Measurements from ENCODE around the gene STRADB.
"Not testable (repeated sequence)": the region's sequence is repeated elsewhere in the genome, so short reads cannot be mapped to it uniquely, and the experiment has no call there.

Gene STRADB

DNA sequence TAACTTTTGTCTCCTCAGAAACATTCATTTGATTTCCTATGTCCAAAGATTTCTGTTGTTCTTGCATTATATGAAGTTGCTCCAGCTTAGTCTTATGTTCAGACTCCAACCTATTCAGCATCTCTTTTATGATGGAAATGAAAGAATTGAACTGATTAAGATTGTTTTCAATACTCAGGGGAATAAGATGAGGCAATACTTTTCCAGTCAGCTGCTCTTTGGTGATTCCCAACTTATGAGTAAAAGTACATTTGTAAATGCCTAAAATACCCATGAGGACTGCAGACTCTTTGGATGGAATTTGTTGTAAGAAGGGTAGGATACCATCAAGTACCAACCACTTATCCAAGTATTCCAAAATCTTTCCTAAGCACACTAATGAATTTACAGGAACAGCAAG lies 40.1 kb upstream of the STRADB start:
- no peak overlapping the region for H3K27ac ChIP-seq
- H3K36me3 ChIP-seq: peaks cover 18% of the 10 kb centered on the region
- peaks cover 17% of the 10 kb centered on the region; the same call in 1 of the 2 replicates for H3K9me3 ChIP-seq
- H4K20me1 ChIP-seq: no peaks in the 10 kb centered on the region
- H3K4me3 ChIP-seq: no peak overlapping the region
- no peaks in the 10 kb centered on the region for H3K27me3 ChIP-seq
- H3K9ac ChIP-seq: no peak overlapping the region
- H3K4me1 ChIP-seq: peaks cover 53% of the 10 kb centered on the region
- H3K4me2 ChIP-seq: peak overlapping the region; percentile 78; the same call in 1 of the 2 replicates
- TF ChIP-seq Cebpa-rat (IDR thresholded peaks at IDR 0.05): no peak

- H3K4me3 ChIP-seq: peak overlapping the region; percentile 50; the same call in 1 of the 2 replicates
- H3K9ac ChIP-seq: peak overlapping the region; percentile 70; the same call in 1 of the 2 replicates
- peaks cover 18% of the 10 kb centered on the region for H3K36me3 ChIP-seq
- TF ChIP-seq Cebpa-rat (IDR thresholded peaks at IDR 0.05): no peak
- peaks cover 17% of the 10 kb centered on the region; the same call in 1 of the 2 replicates for H3K9me3 ChIP-seq
- peak overlapping the region; percentile 72 for H3K27ac ChIP-seq
- H4K20me1 ChIP-seq: no peaks in the 10 kb centered on the region
- no peaks in the 10 kb centered on the region for H3K27me3 ChIP-seq
- H3K4me1 ChIP-seq: peaks cover 53% of the 10 kb centered on the region
- peak overlapping the region; percentile 78 for H3K4me2 ChIP-seq
Measured at GRCh38 chr2:201413143-201413542, 38.4 kb upstream of the STRADB start.

DNA sequence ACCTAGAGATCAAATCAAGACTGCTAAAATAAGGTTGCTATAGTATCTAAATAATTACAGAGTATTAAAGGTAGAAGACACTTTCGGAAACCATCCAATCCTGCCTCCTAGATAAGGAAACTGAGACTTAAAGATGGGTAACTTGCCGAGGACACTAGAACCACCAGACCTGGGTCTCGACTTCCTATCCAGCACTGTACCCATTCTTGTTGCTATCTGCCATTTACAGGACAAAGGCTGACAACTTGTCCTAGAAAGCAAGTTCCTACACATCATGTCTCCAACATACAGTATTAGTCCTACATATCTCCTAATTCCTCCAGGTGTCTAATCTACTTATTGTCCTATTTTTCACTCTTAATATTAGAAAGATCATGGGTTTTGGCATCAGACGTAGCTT lies 38.0 kb upstream of the STRADB start:
- Histone ChIP-seq H3K9me3 (peaks cover 17% of the 10 kb centered on the region; the same call in 1 of the 2 replicates), H4K20me1 (no peaks in the 10 kb centered on the region), H3K27me3 (no peaks in the 10 kb centered on the region), H3K36me3 (peaks cover 18% of the 10 kb centered on the region), H3K9ac (peak overlapping the region; percentile 70), H3K4me2 (peak overlapping the region; percentile 78), H3K4me1 (peaks cover 53% of the 10 kb centered on the region), H3K4me3 (peak overlapping the region; percentile 50), H3K27ac (peak overlapping the region; percentile 72)
- TF ChIP-seq Cebpa-rat (IDR thresholded peaks at IDR 0.05): no peak

DNA sequence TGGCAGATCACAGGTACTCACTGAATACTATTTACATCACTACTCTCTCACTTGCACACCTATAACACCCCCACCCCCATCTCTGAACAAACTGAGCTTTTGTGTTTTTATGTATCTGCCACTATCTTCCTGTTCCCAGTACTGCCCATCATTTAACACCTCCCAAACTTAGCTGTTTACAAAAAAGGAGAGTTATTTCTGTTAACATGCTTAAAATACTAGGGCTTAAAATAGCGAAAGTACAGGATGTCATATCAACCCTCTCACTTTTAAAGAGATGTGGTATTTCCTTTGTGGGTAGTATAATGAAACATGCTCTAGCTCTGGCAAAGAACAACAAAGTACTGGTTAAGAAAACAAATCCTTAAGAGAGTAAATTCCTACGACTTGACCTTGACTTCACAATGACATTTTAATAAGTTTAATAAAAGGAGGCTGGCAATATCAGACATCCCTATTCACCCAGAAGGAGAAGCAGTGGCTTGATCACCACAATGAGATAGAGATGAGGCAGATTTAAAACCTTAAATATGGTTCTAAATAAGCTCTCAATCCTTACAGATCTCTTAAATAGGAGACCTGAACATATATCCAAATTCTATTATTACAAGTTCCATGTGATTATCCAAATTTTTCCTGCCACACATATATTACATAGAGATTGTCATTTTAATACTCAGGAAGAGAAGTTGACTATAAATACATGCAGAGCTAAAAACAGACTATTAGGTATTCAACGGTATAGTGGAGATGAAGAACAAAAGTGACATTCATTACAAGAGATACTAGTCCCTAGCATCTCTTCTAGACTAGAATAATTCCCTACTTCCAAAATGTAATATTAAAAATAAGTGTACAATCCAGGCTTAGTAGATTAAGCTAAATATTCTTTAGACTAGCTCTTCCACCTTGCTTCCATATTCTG lies 37.2 kb upstream of the STRADB start:
- TF ChIP-seq Cebpa-rat (IDR thresholded peaks at IDR 0.05): no peak
- H3K36me3 ChIP-seq: peaks cover 18% of the 10 kb centered on the region
- peak overlapping the region; percentile 72 for H3K27ac ChIP-seq
- no peaks in the 10 kb centered on the region for H4K20me1 ChIP-seq
- H3K9ac ChIP-seq: peak overlapping the region; percentile 70
- no peaks in the 10 kb centered on the region for H3K27me3 ChIP-seq
- H3K9me3 ChIP-seq: peaks cover 17% of the 10 kb centered on the region; the same call in 1 of the 2 replicates
- H3K4me1 ChIP-seq: peaks cover 53% of the 10 kb centered on the region
- peak overlapping the region; percentile 78 for H3K4me2 ChIP-seq
- peak overlapping the region; percentile 50 for H3K4me3 ChIP-seq

DNA sequence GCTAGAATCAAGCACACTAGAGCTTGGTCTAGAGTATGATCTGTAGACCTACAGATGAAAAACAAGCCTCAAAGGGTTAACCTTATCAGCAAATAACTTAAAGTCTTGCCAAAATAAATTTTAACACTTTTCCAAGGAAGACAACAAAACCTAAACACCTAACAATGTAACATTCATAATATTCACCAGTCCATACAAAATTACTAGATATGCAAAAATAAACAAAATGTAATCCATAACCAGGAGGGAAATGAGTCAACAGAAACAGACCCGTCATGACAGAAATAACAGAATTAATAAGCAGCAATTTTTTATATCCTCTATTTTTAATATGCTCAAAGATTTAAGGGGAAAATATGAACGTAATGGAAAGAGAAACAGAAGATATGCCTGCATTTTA lies 36.4 kb upstream of the STRADB start:
- no peak for TF ChIP-seq Cebpa-rat (IDR thresholded peaks at IDR 0.05)
- H3K9ac ChIP-seq: no peak overlapping the region
- H3K4me3 ChIP-seq: no peak overlapping the region
- H4K20me1 ChIP-seq: no peaks in the 10 kb centered on the region
- H3K27ac ChIP-seq: peak overlapping the region; percentile 72
- peaks cover 58% of the 10 kb centered on the region for H3K4me1 ChIP-seq
- H3K9me3 ChIP-seq: peaks cover 13% of the 10 kb centered on the region; the same call in 1 of the 2 replicates
- peaks cover 14% of the 10 kb centered on the region for H3K36me3 ChIP-seq
- H3K27me3 ChIP-seq: no peaks in the 10 kb centered on the region
- H3K4me2 ChIP-seq: peak overlapping the region; percentile 78

DNA sequence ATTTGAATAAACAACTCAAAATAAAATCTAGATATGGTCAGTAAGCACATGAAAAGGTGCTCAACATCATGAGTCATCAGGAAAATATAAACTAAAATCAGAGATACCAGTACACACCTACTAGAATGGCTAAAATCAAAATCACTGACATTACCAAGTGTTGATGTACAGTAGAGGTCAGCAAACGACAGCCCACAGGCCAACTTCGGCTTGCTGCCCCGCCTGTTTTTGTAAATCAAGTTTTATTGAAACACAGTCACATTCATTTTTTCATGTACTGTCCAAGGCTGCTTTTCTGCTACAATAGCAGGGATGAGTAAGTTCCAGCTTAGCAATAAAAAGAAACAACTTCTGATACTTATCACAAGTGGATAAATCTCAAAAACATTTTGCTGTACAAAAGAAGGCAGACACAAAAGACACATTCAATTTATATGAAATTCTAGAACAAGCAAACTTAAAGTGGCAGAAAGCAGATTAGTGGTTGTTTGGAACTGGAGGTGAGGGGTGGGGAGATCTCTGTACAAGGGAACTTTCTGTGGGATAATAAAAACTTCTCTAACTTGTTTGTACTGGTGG lies 32.4 kb upstream of the STRADB start:
- Histone ChIP-seq H3K4me3 (no peak overlapping the region), H3K4me2 (no peak overlapping the region), H3K27ac (no peak overlapping the region), H3K4me1 (peaks cover 31% of the 10 kb centered on the region), H3K9me3 (no peaks in the 10 kb centered on the region), H3K36me3 (peaks cover 8% of the 10 kb centered on the region), H4K20me1 (no peaks in the 10 kb centered on the region), H3K27me3 (no peaks in the 10 kb centered on the region), H3K9ac (no peak overlapping the region)
- TF ChIP-seq Cebpa-rat (IDR thresholded peaks at IDR 0.05): no peak

GRCh38 chr2:201419986-201420385 lies 31.6 kb upstream of the STRADB start:
- H3K27me3 ChIP-seq: no peaks in the 10 kb centered on the region
- H3K36me3 ChIP-seq: peaks cover 8% of the 10 kb centered on the region
- no peaks in the 10 kb centered on the region for H4K20me1 ChIP-seq
- H3K9ac ChIP-seq: no peak overlapping the region
- no peaks in the 10 kb centered on the region for H3K9me3 ChIP-seq
- no peak for TF ChIP-seq Cebpa-rat (IDR thresholded peaks at IDR 0.05)
- peak overlapping the region; percentile 33; the same call in 1 of the 2 replicates for H3K4me2 ChIP-seq
- peaks cover 23% of the 10 kb centered on the region for H3K4me1 ChIP-seq
- H3K27ac ChIP-seq: no peak overlapping the region
- H3K4me3 ChIP-seq: no peak overlapping the region

DNA sequence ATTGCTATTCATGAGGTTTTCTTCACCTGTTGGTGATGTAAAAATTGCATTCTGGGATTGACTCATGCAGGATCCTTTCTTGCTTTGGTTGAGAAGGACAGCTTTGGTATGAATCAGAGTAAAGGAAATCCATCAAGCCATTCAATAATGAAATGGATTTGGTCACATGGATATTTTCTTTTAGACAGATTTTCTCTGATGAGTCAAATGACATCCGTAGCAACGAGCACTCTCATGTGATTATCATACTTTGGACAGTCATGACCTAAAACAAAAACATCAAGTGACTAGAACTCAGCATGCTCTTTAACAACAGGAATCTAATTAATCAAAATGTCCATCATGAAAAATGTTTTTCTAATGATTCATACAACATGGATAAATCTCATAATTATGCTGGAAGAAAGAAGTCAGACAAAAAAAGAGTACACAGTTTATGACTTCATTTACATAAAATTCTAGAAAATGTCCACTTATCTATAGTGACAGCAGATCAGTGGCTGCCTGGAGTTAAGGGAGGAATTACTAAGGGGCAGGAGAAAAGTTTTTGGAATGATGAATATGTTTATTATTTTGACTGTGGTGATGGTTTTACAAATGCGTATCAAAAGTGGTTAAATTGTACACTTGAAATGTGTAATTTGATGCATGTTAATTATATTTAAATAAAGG lies 31.0 kb upstream of the STRADB start:
- no peaks in the 10 kb centered on the region for H4K20me1 ChIP-seq
- H3K4me1 ChIP-seq: peaks cover 17% of the 10 kb centered on the region
- H3K27ac ChIP-seq: no peak overlapping the region
- TF ChIP-seq Cebpa-rat (IDR thresholded peaks at IDR 0.05): no peak
- H3K9me3 ChIP-seq: no peaks in the 10 kb centered on the region
- 0 out of 2 replicates have a peak overlapping the region, but pooled peaks have one; percentile 33 for H3K4me2 ChIP-seq
- H3K36me3 ChIP-seq: peaks cover 8% of the 10 kb centered on the region
- H3K9ac ChIP-seq: no peak overlapping the region
- H3K27me3 ChIP-seq: no peaks in the 10 kb centered on the region
- no peak overlapping the region for H3K4me3 ChIP-seq

DNA sequence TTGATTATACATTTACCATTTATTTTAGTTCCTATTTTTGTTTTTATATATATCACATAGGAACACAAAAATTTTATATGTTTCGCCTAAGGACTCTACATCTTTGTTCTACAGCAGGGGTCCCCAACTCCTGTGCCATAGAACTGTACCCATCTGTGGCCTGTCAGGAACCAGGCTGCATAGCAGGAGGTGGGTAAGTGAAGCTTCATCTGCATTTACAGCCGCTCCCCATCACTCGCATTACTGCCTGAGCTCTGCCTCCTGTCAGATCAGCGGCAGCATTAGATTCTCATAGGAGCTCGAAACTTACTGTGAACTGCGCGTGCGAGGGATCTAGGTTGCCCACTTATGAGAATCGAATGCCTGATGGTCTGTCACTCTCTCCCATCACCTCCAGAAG lies 25.6 kb upstream of the STRADB start:
- no peaks in the 10 kb centered on the region for H3K4me1 ChIP-seq

DNA sequence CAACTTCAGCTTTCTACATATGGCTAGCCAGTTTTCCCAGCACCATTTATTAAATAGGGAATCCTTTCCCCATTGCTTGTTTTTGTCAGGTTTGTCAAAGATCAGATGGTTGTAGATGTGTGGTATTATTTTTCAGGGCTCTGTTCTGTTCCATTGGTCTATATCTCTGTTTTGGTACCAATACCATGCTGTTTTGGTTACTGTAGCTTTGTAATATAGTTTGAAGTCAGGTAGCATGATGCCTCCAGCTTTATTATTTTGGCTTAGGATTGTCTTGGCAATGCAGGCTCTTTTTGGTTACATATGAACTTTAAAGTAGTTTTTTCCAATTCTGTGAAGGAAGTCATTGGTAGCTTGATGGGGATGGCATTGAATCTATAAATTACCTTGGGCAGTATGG lies 23.2 kb upstream of the STRADB start:
- H3K4me3 ChIP-seq: not testable (repeated sequence)

More for the DNA sequence above, 25.6 kb upstream of the STRADB start:
- H3K9me3 ChIP-seq: peaks cover 36% of the 10 kb centered on the region
- no peak overlapping the region for H3K4me2 ChIP-seq
- H3K4me3 ChIP-seq: no peak overlapping the region
- no peak for TF ChIP-seq Cebpa-rat (IDR thresholded peaks at IDR 0.05)
- no peaks in the 10 kb centered on the region for H3K27me3 ChIP-seq
- peaks cover 15% of the 10 kb centered on the region for H3K36me3 ChIP-seq
- no peak overlapping the region for H3K27ac ChIP-seq
- H4K20me1 ChIP-seq: no peaks in the 10 kb centered on the region
- H3K9ac ChIP-seq: no peak overlapping the region

GRCh38 chr2:201429835-201430234 lies 21.7 kb upstream of the STRADB start:
- Histone ChIP-seq H3K9me3 (peaks cover 44% of the 10 kb centered on the region), H3K4me1 (peaks cover 17% of the 10 kb centered on the region), H3K36me3 (peaks cover 23% of the 10 kb centered on the region)
- H3K9ac ChIP-seq, H3K4me3 ChIP-seq, H4K20me1 ChIP-seq, H3K27ac ChIP-seq, H3K4me2 ChIP-seq, H3K27me3 ChIP-seq: not testable (repeated sequence)

More for the DNA sequence above, 23.2 kb upstream of the STRADB start:
- H3K4me2 ChIP-seq, H3K9ac ChIP-seq, H3K27ac ChIP-seq, H3K27me3 ChIP-seq, H4K20me1 ChIP-seq: not testable (repeated sequence)
- Histone ChIP-seq H3K36me3 (peaks cover 23% of the 10 kb centered on the region), H3K4me1 (peaks cover 17% of the 10 kb centered on the region), H3K9me3 (peaks cover 44% of the 10 kb centered on the region)

DNA sequence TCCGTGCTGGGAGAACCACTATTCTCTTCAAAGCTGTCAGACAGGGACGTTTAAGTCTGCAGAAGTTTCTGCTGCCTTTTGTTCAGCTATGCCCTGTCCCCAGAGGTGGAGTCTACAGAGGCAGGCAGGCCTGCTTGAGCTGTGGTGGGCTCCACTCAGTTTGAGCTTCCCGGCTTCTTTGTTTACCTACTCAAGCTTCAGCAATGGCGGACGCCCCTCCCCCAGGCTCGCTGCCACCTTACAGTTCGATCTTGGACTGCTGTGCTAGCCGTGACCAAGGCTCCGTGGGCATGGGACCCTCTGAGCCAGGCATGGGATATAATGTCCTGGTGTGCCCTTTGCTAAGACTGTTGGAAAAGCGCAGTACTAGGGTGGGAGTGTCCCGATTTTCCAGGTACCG lies 21.2 kb upstream of the STRADB start:
- H3K9ac ChIP-seq, H3K4me3 ChIP-seq, H4K20me1 ChIP-seq, H3K27ac ChIP-seq, H3K27me3 ChIP-seq, H3K4me2 ChIP-seq: not testable (repeated sequence)
- H3K9me3 ChIP-seq: peaks cover 44% of the 10 kb centered on the region
- H3K4me1 ChIP-seq: peaks cover 17% of the 10 kb centered on the region
- H3K36me3 ChIP-seq: peaks cover 23% of the 10 kb centered on the region
